Aorta (tissue), 5 donors: ENCODE measurements around the gene PLPPR3. TPM values are rescaled to one million over a fixed set of nuclear protein-coding genes. Genes with fewer than 3 reads are reported as not detected.

Experiments
- ATAC-seq: fragments of 200-7000 bp; cut with Tn5 transposase; one replicate; pipeline ENCODE4 v1.9.1; 2022; ENCODE audit warnings: moderate library complexity; ENCODE audit not compliant: low FRiP score
- DNase-seq, 2 donors: peaks; one replicate each; pipeline ENCODE4 v3.0.0-alpha.2; 2020
- H3K27ac ChIP-seq, 2 donors: one replicate each; pipeline ENCODE4 v1.5.1; 2013; ENCODE audit warnings: low read length in 2 of 2, mild to moderate bottlenecking in 2 of 2, moderate library complexity in 2 of 2, control low read depth in 1 of 2, inconsistent platforms in 1 of 2, low read depth in 1 of 2
- H3K27me3 ChIP-seq, 2 donors: one replicate each; pipeline ENCODE4 v1.6.1; 2013; ENCODE audit warnings: control low read depth in 1 of 2, low read length in 1 of 2, mild to moderate bottlenecking in 1 of 2, moderate library complexity in 1 of 2; ENCODE audit not compliant: insufficient read depth in 2 of 2, control insufficient read depth in 1 of 2
- H3K36me3 ChIP-seq, 2 donors: one replicate each; pipeline ENCODE4 v1.6.1; 2013; ENCODE audit warnings: control low read depth in 1 of 2, low read length in 1 of 2, mild to moderate bottlenecking in 1 of 2; ENCODE audit not compliant: insufficient read depth in 2 of 2, control insufficient read depth in 1 of 2
- H3K4me1 ChIP-seq, 2 donors: one replicate each; pipeline ENCODE4 v1.6.1; 2013; ENCODE audit warnings: low read length in 2 of 2, control low read depth in 1 of 2, mild to moderate bottlenecking in 1 of 2, moderate library complexity in 1 of 2; ENCODE audit not compliant: insufficient read depth in 2 of 2, control insufficient read depth in 1 of 2
- H3K4me3 ChIP-seq, 2 donors: one replicate each; pipeline ENCODE4 v1.5.1; 2013; ENCODE audit warnings: low read length in 2 of 2, control low read depth in 1 of 2, mild to moderate bottlenecking in 1 of 2
- H3K9me3 ChIP-seq: one replicate; pipeline ENCODE4 v1.6.1; 2013; ENCODE audit warnings: mild to moderate bottlenecking, low read length; ENCODE audit not compliant: control insufficient read depth
- WGBS, 2 donors: extraction: QIAGEN DNeasy Blood & Tissue Kit; methylation state at CpG; one replicate each; pipeline ENCODE4 v1.1.7; 2013; 5-methylcytosine and 5-hydroxymethylcytosine counted together
- intact Hi-C, 2 donors: fragments of 100-400 bp; cut with DNase I; formaldehyde crosslinking; loops; one replicate each; pipeline versions ENCODE4 v1.14.2 to v1.15.0; 2022
- polyA plus RNA-seq, 2 donors: library from polyadenylated mRNA; stranded (reverse); fragments of 200-250 nt; gene quantifications; one replicate each; pipeline ENCODE4 v1.2.3, GENCODE V29; 2013
- total RNA-seq, 2 donors: library from RNA; stranded (reverse); fragmentation: NEBNext Ultra II Directional; extraction: Animal tissue kit (Norgen Biotek cat#: 25700); gene quantifications; one replicate each; pipeline ENCODE4 v1.2.1, GENCODE V29; 2021
- donor health status: healthy with polysubstance abuse.
- donor health status: Bipolar disorder and iron deficiency.
- donor health status: DM: no; HTN: no; CAD: no.
- donor health status: DM: no; HTN: no; CAD: no.
- donor health status: DM: yes; HTN: yes; CAD: no.

The PLPPR3 gene
- total and polyA plus RNA-seq, 4 donors: not detected

DNA sequence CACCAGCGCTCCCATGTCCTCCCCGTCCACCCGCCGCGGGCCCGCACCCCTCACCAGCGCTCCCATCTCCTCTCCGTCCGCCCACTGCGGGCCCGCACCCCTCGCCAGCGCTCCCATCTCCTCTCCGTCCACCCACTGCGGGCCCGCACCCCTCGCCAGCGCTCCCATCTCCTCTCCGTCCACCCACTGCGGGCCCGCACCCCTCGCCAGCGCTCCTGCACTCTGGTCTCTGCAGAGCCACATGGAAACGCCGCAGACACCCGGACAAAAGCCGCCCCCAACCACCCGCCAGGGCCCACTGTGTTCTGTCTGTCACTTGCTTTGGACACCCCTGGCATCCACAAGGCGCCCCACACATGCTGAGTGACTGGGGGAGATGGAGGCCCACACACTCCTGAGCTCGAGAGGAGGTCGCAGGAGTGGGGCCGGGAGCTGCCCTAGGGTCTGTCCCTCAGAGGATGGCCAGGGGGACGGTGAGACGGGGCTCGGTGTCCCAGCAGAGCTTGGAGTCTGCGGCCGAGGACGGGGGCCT lies 45.1 kb upstream of the PLPPR3 start:
- H3K9me3 ChIP-seq: no peaks in the 10 kb centered on the region
- H3K27ac ChIP-seq: no peak overlapping the region
- no peaks in the 10 kb centered on the region for H3K36me3 ChIP-seq
- no peaks in the 10 kb centered on the region for H3K4me1 ChIP-seq
- intact Hi-C loops: loop anchor here in 1 of 2 donors (5.0 kb wide), 1 partner anchor 40 kb away; no protein-coding TSS in a partner anchor
- no peak for DNase-seq
- H3K27me3 ChIP-seq: no peaks in the 10 kb centered on the region
- no peak overlapping the region for H3K4me3 ChIP-seq
- 87 to 91% methylated on average over 33 to 38 of the region's 38 CpGs for WGBS, 2 donors
- ATAC-seq: no peak

DNA sequence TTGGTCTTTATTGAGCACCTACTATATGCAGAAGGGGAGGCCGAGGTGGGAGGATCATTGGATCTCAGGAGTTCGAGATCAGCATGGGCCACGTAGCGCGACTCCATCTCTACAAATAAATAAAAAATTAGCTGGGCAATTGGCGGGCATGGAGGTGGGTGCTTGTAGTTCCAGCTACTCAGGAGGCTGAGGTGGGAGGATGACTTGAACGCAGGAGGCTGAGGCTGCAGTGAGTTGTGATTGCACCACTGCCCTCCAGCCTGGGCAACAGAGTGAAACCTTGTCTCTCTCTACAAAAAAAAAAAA lies 41.5 kb upstream of the PLPPR3 start:
- H3K36me3 ChIP-seq: no peaks in the 10 kb centered on the region
- intact Hi-C loops: loop anchor here in 1 of 2 donors (5.0 kb wide), 1 partner anchor 54 kb away; the partner anchor contains the start of gene KISS1R
- no peak for DNase-seq
- 65 to 67% methylated on average over 7 of the region's 7 CpGs for WGBS, 2 donors
- ATAC-seq: no peak
- no peaks in the 10 kb centered on the region for H3K4me1 ChIP-seq
- H3K27me3 ChIP-seq: peaks cover 0 to 3% of the 10 kb centered on the region in 2 donors
- no peak overlapping the region for H3K27ac ChIP-seq
- H3K4me3 ChIP-seq: no peak overlapping the region
- no peaks in the 10 kb centered on the region for H3K9me3 ChIP-seq

DNA sequence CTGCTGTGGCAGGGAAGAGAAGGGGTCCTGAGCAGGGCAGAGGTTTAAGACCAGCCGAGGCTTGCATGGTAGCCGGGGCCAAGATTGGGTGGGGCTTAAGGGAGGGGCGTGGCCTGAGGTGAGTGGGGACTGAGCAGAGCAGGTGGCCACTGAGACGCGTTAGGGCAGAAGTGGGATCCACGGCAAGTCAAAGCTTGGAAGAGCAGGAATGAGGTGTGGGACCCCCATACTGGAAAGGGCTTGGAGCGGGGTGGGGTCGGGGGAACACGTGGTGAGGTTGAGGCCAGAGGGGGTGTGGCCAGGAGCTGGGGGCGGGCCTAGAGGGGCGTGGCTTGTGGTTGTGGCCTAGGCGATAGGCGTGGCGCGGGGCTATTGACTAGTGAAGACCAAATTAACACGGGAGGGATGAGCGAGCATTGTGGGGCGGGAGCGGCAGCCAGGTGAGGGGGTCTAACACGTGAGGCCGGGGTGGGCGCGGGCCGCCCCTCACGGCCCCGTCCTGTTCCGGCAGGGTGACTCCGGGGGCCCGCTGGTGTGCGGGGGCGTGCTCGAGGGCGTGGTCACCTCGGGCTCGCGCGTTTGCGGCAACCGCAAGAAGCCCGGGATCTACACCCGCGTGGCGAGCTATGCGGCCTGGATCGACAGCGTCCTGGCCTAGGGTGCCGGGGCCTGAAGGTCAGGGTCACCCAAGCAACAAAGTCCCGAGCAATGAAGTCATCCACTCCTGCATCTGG lies 41.0 kb upstream of the PLPPR3 start:
- whole genome bisulfite sequencing, 2 donors: 18 to 21% methylated on average over 38 to 48 of the region's 48 CpGs
- H3K4me1 ChIP-seq: no peaks in the 10 kb centered on the region
- H3K36me3 ChIP-seq: no peaks in the 10 kb centered on the region
- H3K27me3 ChIP-seq: peaks cover 0 to 3% of the 10 kb centered on the region in 2 donors
- ATAC-seq (peak; percentile 26), DNase-seq (peak; percentile 81 to 89)
- intact Hi-C loops: loop anchor here in 1 of 2 donors (5.0 kb wide), 1 partner anchor 55 kb away; the partner anchor contains the start of gene KISS1R
- no peaks in the 10 kb centered on the region for H3K9me3 ChIP-seq
- H3K27ac ChIP-seq: no peak overlapping the region
- H3K4me3 ChIP-seq: no peak overlapping the region

DNA sequence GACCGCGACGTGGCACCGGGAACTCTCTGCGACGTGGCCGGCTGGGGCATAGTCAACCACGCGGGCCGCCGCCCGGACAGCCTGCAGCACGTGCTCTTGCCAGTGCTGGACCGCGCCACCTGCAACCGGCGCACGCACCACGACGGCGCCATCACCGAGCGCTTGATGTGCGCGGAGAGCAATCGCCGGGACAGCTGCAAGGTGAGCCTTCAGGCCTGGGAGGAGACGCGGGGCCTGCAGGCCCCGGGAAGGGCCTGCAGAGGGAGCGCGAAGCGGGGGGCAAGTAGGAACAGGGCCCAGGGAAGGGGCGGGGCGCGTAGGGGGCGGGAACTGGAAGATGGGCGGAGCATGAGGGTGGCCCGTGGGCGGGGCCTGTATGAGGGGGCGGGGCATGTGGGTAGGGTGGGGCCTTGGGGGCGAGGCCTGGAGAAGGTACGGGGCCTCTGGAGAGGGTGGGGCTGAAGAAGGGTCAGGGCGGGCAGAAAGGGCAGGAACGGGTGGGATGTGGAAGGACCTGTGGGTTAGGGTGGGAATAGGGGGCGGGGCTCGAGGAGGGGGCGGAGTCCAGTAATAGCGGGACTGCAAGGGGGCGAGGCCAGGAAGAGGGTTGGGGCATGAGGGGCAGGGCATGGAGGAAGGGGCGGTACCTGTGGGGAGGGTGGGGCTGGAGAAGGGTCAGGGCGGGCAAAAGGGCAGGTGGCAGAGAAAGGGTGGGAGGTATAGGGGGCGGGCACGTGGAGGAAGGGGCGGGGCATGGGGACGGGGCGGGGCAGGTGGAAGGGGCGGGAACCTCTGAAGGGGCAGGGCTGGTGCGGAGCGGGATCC lies 40.2 kb upstream of the PLPPR3 start:
- H3K27ac ChIP-seq: no peak overlapping the region
- ATAC-seq: no peak
- DNase-seq: peak; percentile 72 to 79
- 16 to 22% methylated on average over 55 to 60 of the region's 60 CpGs for WGBS, 2 donors
- no peaks in the 10 kb centered on the region for H3K4me1 ChIP-seq
- H3K4me3 ChIP-seq: no peak overlapping the region
- H3K27me3 ChIP-seq: peaks cover 0 to 3% of the 10 kb centered on the region in 2 donors
- H3K36me3 ChIP-seq: no peaks in the 10 kb centered on the region
- no peaks in the 10 kb centered on the region for H3K9me3 ChIP-seq
- intact Hi-C loops: loop anchor here (2.0 to 5.0 kb wide), 2 partner anchors 55 to 59 kb away; partner anchors contain the start of gene KISS1R (in 1 of the 2)

DNA sequence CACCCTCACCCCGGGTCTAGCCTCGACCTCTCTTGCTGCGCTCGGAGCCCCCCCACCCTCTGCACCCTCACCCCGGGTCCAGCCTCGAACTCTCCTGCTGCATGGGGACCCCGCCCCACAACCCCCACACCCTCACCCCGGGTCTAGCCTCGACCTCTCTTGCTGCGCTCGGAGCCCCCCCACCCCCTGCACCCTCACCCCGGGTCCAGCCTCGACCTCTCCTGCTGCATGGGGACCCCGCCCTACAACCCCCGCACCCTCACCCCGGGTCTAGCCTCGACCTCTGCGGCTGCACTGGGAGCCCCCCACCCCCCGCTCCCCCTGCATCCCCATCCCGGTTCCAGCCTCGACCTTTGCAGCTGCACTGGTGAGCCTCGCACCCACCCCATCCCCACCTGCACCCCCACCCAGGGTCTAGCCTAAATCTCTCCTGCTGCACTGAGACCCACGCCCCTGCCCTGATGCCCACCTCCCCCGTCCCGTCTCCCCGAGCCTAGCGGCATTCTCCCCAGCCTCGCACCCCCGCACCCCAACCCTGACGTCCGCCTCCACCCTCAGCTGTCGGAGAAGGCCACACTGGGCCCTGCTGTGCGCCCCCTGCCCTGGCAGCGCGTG lies 39.5 kb upstream of the PLPPR3 start:
- Histone ChIP-seq H3K27me3 (peaks cover 0 to 3% of the 10 kb centered on the region in 2 donors), H3K4me3 (no peak overlapping the region), H3K9me3 (no peaks in the 10 kb centered on the region), H3K27ac (no peak overlapping the region), H3K36me3 (no peaks in the 10 kb centered on the region), H3K4me1 (no peaks in the 10 kb centered on the region)
- DNase-seq (no peak), ATAC-seq (no peak)
- 55 to 67% methylated on average over 27 to 34 of the region's 35 CpGs for WGBS, 2 donors
- intact Hi-C loops: loop anchor here (2.0 to 5.0 kb wide), 2 partner anchors 56 to 60 kb away; partner anchors contain the start of gene KISS1R (in 1 of the 2)

DNA sequence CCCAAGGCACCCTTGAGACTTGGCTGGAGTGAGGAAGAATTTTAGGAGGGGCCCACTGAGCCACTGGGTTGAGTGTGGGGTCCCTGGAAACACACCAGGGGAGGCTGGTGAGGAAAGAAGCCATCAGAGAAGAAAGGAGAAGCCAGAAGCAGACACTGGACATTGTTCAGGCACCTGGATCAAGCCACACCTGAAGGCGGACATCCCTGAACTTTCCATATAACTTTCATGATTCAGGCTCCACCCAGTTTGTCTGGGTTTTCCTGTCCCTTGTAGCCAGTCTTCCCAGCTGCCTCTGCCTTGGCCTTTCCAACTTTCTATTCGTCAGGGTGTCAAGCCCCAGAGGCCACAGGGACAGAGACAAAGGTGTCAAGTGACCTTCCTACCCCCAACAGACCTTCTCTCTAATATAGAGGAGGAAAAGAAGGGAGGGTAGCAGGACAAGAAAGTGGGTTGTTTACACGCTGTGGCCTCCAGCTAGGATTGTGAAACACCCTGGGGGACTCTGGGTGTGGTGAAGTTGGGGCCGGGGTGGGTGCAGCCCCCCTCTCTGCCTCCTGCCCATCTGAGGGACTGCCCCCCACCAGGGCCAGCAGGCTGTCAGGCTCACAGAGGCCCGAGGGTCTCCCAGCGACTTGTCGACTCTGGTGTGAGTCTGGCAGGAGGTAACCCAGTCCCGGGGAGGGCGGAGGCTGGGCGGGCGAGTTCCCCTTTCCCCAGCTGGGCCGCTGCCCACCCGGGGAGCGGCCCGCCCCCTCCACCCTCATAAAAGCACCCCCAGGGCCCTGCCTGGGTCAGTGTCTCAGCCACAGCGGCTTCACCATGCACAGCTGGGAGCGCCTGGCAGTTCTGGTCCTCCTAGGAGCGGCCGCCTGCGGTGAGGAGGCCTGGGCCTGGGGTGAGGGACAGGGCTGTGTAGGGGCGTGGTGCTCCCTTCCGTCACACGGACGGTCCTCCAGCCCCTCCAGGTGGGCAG lies 37.4 kb upstream of the PLPPR3 start, which contains the start of gene CFD:
TSS of gene CFD (plus strand) at position 797 of the 976 bp plus-strand sequence. CDS start at position 823, 26 bp downstream.
- ATAC-seq (peak; percentile 68), DNase-seq (peak in 1 of 2 donors; percentile 87)
- Histone ChIP-seq H3K4me1 (no peaks in the 10 kb centered on the region), H3K4me3 (no peak within 1 kb of the TSS), H3K9me3 (no peaks in the 10 kb centered on the region), H3K36me3 (no peaks in the 10 kb centered on the region), H3K27ac (no peak within 1 kb of the TSS), H3K27me3 (peaks cover 0 to 3% of the 10 kb centered on the region in 2 donors)
- intact Hi-C loops: loop anchor here in 1 of 2 donors (5.0 kb wide), 1 partner anchor 118 kb away; no protein-coding TSS in a partner anchor
- 57 to 65% methylated on average over 22 to 24 of the region's 24 CpGs for WGBS, 2 donors

DNA sequence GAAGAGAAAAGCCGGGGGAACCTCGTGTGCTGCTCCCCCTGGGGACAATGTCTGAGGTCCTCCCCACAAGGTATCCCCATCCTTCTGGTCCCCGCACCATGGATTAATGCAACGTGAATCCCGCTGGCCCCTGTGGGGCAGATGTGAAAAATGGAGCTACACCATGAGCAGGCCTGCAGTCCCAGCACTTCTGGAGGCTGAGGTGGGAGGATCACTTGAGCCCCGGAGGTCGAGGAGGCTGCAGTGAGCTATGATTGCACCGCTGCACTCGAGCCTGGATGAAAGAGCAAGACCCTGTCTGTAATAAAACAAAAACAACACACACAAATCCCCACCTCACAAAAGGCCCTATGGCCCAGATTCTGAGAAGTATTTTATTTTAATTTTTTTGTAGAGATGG lies 36.5 kb upstream of the PLPPR3 start:
- no peaks in the 10 kb centered on the region for H3K36me3 ChIP-seq
- WGBS, 2 donors: 80 to 81% methylated on average over 9 of the region's 9 CpGs
- DNase-seq: no peak
- H3K4me1 ChIP-seq: no peaks in the 10 kb centered on the region
- no peaks in the 10 kb centered on the region for H3K9me3 ChIP-seq
- H3K4me3 ChIP-seq: no peak overlapping the region
- intact Hi-C loops: loop anchor here in 1 of 2 donors (5.0 kb wide), 1 partner anchor 119 kb away; no protein-coding TSS in a partner anchor
- peaks cover 0 to 3% of the 10 kb centered on the region in 2 donors for H3K27me3 ChIP-seq
- H3K27ac ChIP-seq: no peak overlapping the region
- no peak for ATAC-seq
